Coronary artery (tissue), 2 donors: ENCODE measurements around the gene MBD3L5.
"Not testable (repeated sequence)": the region's sequence is repeated elsewhere in the genome, so short reads cannot be mapped to it uniquely, and the experiment has no call there.

Experiments
- DNase-seq: peaks from one replicate; pipeline ENCODE4 v3.0.0-alpha.2; 2017; ENCODE audit warnings: low spot score
- H3K27ac ChIP-seq, 2 donors: fragments of 200-600 bp; sonication (generic); one replicate each; pipeline ENCODE4 v1.5.1; 2016 to 2019
- H3K4me3 ChIP-seq: fragments of 200-600 bp; sonication (generic); 2 replicates; pipeline ENCODE4 v1.5.1; 2016; ENCODE audit warnings: mild to moderate bottlenecking, moderate library complexity
- CTCF ChIP-seq: fragments of 200-600 bp; sonication (generic); IDR thresholded peaks from one replicate; pipeline ENCODE4 v1.5.1; 2019; ENCODE audit warnings: antibody characterized with exemption

Gene MBD3L5

DNA sequence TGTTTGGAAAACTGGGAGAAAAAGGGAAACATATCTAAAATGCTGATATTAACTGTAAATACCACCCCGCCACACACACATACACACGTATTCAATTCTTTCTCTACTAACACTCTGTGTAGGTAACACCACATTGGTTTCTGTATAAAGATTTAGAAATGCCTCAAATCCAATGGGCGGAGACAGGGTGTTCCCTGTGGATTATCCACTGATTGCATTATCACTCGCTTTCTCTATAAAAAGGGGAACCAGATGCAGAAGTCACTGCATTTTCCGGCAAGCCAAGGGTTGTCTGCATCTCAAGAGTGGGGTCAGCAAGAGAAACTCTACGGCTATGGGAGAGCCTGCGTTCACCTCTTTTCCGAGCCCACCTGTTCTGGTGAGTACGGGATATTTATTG lies at the start of gene MBD3L5:
Gene MBD3L5, plus strand, starts transcription at position 301 of the 400 bp plus-strand sequence. Its CDS starts 34 bp downstream, at position 335.
- DNase-seq, H3K27ac ChIP-seq, H3K4me3 ChIP-seq: not testable (repeated sequence)

GRCh38 chr19:6983448-6983847 lies 46.9 kb upstream of the MBD3L5 start:
- Histone ChIP-seq H3K4me3 (no peak overlapping the region), H3K27ac (no peak overlapping the region)
- TF ChIP-seq CTCF, result no peak
- DNase-seq, result no peak

- no peak overlapping the region for H3K27ac ChIP-seq
- no peak for DNase-seq
- no peak for TF ChIP-seq CTCF
- H3K4me3 ChIP-seq, result no peak overlapping the region
Observed at GRCh38 chr19:6987850-6988249, 42.5 kb upstream of the MBD3L5 start.

DNA sequence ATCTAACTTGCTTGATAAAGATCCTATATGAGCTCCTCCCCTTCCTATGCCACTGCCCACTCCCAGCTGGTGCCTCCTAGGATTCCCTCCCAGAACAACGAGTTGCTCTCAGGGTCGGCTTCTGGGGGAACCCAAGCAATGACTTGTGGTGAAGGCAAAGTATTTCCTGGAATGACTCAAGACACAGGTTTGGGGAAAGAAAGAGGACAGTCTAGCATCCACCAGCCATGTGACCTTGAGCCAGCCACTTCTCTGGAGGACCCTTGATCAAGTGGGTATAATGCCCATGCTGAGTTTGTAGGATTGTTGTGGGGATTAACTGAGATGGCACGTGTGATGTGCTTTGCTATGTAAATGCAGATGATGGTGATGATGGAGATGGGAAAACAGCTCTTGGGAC lies 42.1 kb upstream of the MBD3L5 start:
- no peak overlapping the region for H3K27ac ChIP-seq
- no peak for DNase-seq
- H3K4me3 ChIP-seq, result no peak overlapping the region
- TF ChIP-seq CTCF, result no peak

DNA sequence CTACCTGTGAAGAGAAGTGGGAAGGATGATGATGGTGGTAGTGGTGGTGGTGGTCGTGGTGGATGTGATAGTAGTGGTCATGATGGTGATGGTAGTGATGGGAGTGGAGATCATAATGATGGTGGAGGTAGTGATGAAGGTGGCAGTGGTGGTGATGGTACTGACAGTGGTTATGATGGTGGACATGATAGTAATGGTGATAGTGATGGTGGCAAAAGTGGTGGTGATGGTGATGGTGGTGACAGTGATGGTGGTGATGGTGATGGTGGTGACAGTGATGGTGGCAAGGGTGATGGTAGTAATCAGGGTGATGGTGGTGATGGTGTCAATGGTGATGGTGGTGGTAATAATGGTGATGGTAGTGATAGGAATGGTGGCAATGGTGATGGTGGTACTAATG lies 35.3 kb upstream of the MBD3L5 start:
- no peak overlapping the region for H3K27ac ChIP-seq
- no peak overlapping the region for H3K4me3 ChIP-seq
- DNase-seq, result no peak
- no peak for TF ChIP-seq CTCF

GRCh38 chr19:6996810-6997209 lies 33.6 kb upstream of the MBD3L5 start:
- TF ChIP-seq CTCF, result no peak
- H3K27ac ChIP-seq, result no peak overlapping the region
- H3K4me3 ChIP-seq, result no peak overlapping the region
- DNase-seq, result no peak

GRCh38 chr19:6997679-6998445 lies 32.5 kb upstream of the MBD3L5 start:
- TF ChIP-seq CTCF, result no peak
- Histone ChIP-seq H3K27ac (no peak overlapping the region), H3K4me3 (no peak overlapping the region)
- no peak for DNase-seq
